ENCODE measurements around the gene COX7B2.

Gene COX7B2

DNA sequence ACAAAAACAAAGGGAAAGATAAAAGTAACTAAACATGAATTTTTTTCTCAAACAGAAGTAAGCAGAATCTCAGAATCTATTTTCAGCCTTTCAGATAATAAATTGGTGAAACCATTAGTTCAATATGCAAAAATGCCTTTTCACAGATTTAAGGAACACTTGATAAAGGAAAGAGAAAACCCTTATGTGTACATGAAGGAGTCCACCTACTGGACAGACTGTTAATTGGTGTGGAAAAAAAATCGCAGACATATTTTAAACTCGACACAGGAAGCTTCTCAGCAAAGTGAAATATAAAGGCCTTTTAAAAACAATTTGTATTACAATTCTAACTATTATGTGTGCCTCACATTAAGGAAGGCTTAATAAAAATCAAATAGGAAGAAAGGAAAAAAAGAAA is 22.3 kb downstream of the COX7B2 start:
- no peak for DNase-seq

DNA sequence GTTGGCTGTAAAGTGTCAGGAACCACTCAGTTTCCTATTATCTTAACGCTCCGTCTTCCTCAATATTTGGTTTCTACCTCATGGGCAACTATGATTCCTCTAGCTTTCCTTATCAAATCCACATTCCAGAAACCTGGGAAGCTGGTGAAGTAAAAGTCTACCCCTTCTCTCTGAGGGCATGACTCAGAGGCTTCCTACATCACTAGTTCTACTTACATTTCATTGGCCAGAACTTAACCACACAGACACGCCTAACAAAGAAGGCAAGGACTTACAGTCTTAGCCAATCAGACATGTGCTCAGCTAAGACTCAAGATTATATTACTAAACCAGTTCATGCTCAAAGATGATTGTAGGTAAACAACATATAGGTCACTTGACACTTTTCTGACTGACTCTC is 30.4 kb downstream of the COX7B2 start:
- DNase-seq: no peak

DNA sequence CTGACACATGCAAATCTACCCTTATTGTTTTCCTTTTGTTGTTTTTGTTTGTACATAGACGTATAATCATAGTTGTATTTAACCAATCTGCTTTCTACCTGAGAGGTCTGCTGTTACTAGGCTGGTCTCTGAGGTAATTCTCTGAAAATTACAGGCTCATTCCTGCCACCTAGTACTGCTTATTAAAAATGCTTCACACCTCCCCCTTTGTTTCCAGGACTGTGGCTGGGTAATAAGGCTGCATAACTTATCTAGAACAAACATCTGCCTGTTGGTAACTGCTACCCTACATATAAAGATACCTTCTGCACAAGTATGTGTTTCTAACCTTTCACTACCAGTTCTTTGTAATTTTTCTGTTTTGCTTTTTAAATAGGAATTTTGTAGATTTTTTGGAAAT is 34.2 kb downstream of the COX7B2 start:
- no peak for DNase-seq

DNA sequence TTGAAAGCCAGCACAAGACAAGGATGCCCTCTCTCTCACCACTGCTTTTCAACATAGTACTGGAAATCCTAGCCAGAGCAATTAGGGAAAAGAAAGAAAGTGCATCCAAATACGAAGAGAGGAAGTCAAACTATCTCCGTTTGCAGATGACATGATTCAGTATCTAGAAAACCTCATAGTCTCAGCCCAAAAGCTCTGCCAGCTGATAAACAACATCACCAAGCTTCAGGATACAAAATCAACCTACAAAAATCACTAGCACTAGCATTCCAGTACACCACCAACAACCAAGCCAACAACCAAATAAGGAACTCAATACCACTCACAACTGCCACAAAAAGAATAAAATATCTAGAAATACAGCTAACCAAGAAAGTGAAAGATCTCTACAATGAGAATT is 38.6 kb downstream of the COX7B2 start:
- DNase-seq: no peak

DNA sequence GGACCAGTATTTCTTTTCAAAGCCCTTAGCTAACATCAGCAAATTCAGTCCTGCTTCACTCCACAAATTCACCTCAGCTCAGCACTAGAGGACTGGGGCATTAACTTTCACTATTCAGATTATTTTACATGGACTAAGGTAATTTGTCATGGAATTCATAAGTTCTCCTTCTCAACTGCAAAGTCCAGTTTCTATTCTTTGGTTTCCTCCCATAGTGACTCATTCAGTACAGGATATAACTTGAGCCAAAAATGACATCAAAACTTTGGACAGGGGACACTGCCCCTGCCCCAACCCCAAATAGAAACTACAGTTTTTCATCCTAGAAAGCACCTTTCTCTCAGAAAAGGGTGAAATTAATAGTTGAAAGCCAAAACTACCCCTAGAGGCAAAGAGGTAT is 52.7 kb downstream of the COX7B2 start:
- no peak for DNase-seq

GRCh38 chr4:46852800-46853199 is 56.2 kb downstream of the COX7B2 start:
- no peak for DNase-seq

GRCh38 chr4:46850026-46850425 is 59.0 kb downstream of the COX7B2 start:
- no peak for DNase-seq

DNA sequence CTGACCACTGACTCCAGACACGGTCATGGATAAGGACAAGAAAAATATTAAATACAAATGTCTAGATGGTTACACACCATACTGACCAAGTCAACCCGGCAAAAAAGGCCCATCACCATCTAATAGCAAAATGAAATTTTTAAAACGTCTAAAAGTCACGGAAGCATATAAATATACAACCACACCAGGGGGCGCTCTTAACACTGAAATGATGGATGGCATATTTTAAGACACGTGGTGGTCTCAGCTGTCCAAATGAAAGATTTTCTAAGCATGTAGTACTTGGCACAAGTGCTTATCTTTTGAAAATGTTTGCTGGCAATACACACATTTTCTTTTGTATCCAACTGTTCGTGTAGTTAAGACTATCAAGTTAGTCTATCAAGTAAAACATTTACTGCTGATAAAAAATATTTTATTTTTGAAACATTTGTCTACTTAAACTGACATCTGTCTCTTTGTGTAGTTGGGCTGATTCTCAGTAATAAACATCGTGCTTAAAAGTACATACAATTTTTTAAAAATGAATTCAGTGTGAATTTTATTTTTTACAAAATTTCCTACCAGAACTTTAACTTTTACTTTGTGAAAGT is 64.6 kb downstream of the COX7B2 start:
- peak; percentile 38 for DNase-seq

DNA sequence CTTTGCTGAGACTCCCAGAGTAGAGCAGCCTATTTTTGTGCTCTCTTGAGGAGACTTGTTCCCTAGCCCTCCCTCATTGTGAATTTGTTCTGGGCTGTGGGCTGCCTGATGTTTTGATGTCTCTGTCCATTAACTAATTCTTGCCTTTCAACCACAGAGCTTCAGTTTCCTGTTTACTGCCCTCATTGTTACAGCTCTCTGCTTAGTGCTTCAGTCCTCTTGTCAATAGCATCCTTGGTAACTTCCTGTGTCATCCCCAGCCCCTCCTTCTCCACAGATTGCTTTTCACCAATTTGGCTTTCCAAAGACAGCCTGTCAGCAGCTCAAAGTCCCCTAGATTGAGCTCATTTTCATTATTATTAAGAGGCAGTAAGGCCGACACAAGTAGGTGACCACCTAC is 69.9 kb downstream of the COX7B2 start:
- no peak for DNase-seq

DNA sequence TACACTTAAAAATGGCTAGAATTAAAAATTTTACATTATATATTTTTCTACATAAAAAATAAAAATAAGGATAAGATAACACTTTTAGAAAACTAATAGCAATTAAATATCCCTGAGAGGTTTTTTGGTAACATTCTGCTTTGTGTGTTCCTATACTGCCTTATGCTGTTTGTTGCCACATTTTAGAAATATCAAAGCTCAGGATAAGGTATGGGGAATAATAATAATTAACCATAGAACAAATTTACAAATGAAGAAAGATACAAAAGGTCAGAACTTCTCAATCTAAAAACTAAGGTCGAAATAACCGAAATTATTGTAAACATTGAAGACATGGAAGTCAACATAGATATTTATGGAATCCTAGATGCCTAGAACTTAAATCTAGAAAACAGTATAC is 71.4 kb downstream of the COX7B2 start:
- no peak for DNase-seq

- no peak for DNase-seq
These were observed 72.5 kb downstream of the COX7B2 start for GRCh38 chr4:46836584-46836983.

DNA sequence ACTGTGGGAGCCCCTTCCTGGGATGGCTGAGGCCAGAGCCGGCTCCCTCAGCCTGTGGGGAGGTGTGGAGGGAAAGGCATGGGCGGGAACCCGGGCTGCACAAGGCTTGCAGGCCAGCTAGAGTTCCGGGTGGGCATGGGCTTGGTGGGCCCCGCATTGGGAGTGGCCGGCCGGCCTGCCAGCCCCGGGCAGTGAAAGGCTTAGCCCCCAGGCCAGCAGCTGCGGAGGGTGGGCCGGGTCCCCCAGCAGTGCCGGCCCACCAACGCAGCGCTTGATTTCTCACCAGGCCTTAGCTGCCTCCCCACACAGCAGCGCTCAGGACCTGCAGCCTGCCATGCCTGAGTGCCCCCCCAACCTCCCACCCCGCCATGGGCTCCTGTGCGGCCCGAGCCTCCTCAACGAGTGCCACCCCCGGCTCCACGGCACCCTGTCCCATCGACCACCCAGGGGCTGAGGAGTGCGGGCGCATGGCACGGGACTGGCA is 78.0 kb downstream of the COX7B2 start:
- DNase-seq: no peak

- DNase-seq: no peak
These were observed 88.9 kb downstream of the COX7B2 start for GRCh38 chr4:46820154-46820553.

DNA sequence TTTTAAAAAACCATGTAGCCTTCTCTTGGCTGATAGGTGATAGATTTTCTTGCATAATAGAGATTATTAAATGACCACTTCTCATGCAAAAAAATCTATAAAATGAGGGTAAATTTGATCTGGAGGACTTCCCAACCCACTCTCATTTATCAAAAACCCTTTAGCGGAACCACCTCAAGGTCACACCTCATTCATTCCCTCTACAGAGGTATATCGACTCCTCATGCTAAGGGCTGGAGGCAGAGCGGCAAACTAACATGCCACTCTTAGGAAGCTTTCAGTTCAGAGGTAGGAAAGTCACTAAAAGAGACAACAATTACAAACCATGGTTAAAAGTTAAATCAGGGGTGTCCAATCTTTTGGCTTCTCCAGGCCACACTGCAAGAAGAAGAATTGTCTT is 90.0 kb downstream of the COX7B2 start:
- no peak for DNase-seq

- DNase-seq: no peak
These were observed 90.4 kb downstream of the COX7B2 start for GRCh38 chr4:46818604-46819003.

DNA sequence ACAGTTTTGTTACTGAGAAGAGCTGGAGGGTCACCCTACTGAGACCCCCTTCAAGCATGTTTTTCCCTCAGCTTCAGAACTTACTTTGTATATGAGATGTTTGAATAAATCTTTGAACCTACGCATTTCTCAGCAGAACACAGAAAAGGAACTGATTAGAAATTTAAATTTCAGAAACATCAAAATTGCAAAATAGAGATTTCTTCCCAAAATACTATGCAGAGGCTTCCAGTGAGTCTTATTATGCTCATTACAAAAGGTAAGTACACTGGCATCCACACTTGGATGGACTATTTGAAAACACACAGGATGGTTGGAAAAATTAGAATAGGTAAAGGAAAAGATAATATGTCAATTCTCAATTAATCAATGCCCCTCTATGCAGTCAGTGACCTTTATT is 91.2 kb downstream of the COX7B2 start:
- no peak for DNase-seq

DNA sequence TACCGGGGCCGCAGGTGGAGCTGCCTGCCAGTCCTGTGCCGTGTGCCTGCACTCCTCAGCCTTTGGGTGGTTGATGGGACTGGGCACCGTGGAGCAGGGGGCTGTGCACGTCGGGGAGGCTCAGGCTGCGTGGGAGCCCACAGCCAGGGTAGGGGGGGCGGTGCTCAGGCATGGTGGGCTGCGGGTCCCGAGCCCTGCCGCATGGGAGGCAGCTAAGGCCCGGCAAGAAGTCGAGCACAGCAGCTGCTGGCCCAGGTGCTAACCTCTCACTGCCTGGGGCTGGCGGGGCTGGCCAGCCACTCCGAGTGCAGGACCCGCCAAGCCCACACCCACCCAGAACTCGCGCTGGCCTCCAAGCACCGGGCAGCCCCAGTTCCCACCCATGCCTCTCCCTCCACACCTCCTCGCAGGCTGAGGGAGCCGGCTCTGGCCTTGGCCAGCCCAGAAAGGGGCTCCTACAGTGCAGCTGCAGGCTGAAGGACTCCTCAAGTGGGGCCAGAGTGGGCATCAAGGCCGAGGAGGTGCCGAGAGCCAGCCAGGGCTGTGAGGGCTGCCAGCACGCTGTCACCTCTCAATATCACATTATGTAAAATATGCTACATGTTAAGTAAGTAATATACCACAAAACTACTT is 104.1 kb downstream of the COX7B2 start:
- no peak for DNase-seq

DNA sequence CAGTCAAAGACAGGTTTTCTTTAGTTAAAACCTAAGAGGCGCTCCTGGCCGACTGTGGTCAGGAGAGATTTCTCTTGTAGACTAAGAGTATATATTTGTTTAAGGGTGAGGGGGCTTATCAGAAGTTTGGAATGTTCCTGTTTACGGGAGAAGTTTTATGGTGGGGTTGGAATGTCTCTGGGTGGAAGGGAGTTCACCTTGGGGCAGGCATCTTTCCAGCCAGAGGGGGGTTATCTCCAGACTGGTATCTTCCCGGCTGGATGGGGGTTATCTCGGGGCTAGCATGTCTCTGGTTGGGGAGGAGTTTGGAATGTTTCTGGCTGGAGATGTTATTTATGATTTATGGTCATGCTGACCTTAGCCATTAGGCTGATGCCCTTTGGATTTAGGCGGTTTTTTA is 116.0 kb downstream of the COX7B2 start:
- DNase-seq: no peak

GRCh38 chr4:46781434-46782092 is 127.5 kb downstream of the COX7B2 start:
- DNase-seq: no peak

GRCh38 chr4:46765465-46765864 is 143.6 kb downstream of the COX7B2 start:
- no peak for DNase-seq

DNA sequence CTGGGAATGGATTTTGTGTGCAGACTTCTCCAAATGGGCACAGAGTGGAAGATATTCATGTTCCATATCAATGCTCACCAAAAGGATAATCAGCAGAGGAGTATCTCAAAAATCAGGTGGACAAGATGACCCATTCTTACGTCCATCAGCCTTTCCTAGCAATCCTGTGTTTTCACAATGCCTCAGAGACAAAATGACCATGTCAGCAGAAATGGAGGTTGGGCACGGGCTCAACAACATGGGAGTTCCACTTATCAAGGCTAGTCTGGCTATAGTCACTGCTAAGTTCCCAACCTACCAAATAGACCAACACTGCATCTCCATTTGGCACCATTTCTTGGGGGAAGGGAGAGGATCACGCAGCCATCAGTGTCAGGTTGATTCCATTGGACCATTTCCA is 179.0 kb downstream of the COX7B2 start:
- DNase-seq: no peak

DNA sequence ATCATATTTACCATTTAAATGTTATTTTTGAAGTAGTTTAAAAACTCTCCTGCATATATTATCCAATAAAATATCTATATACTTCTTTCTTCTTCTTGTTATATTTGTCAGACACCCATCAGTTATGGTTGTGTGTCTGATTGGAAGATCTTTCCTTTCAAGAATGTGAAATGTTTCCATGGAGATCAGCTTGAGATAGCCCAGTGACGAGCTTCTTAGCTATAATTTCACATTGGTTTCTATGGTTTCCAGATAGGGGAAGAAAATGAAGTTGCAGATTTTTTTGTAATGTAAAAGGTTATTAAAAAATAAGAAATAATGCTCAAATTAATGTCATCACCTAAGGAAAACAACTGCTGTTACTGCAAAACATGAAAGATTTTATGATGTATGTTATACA is 189.0 kb downstream of the COX7B2 start:
- no peak for DNase-seq

DNA sequence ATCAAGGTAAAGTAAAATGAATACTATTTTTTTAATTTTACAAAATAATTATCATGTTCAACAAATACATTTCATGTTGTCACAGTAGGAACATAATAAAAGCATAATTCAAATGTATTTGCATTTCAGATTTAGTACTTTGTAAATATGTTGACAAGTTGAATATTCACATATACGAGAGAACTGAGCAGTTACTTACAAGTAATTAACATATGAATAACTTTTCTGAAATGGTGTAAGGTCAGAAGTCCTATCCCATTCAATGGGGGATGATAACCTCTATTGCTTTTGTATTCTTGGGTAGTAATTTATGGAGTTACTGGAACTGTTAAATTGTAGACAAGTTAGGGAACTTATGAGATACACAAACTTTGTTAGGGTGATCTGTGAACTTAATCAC is 191.1 kb downstream of the COX7B2 start:
- DNase-seq: no peak

DNA sequence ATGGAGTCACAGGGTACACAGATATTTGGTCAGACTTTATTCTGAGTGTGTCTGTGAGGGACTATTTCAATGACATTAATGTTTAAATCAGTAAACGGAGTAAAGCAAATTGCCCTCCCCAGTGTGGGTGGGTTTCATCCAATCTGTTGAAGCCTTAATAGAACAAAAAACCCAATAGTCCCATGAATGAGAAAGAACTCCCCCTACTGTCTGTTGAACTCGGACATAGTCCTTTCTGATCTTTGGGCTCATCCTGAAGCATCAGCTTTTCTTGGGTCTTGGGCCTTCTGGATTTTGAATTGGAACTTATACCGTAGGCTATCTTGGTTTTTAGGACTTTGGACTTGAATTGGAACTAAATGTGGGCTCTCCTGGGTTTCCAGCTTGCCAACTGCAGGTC is 193.6 kb downstream of the COX7B2 start:
- DNase-seq: no peak

- no peak for DNase-seq
These were observed 210.2 kb downstream of the COX7B2 start for GRCh38 chr4:46698891-46699290.

Measured in femur (tissue), 1 donor.